Measurements from ENCODE around the gene SHB.
A peak's percentile ranks its signal among the peaks of the same experiment; 100 is the strongest.

The SHB gene

DNA sequence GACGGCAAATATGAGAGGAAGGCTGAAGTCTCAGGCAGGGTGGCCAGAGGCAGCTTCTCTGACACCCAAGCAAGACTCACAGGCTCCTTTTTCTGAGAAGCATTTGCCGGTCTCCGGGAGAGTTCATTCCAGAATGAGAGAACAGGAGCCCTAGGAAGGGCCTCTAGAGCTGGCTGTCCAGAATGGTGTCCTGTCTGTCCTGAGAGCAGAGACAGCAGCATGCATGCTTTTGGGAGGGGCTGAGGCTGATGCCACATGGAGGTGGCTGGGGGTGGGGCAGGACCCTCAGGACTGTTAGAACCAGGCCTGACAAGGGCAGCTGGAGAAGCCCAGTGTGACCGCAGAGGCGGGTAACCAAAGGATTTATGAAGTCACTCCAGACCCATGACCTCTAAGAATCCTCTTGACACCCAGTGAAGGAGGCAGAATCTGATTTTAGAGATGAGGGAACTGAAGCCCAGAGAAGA lies 60.0 kb downstream of the SHB start:
- H3K27ac ChIP-seq, result peak overlapping the region; percentile 61
- TF ChIP-seq, protein P1, sequence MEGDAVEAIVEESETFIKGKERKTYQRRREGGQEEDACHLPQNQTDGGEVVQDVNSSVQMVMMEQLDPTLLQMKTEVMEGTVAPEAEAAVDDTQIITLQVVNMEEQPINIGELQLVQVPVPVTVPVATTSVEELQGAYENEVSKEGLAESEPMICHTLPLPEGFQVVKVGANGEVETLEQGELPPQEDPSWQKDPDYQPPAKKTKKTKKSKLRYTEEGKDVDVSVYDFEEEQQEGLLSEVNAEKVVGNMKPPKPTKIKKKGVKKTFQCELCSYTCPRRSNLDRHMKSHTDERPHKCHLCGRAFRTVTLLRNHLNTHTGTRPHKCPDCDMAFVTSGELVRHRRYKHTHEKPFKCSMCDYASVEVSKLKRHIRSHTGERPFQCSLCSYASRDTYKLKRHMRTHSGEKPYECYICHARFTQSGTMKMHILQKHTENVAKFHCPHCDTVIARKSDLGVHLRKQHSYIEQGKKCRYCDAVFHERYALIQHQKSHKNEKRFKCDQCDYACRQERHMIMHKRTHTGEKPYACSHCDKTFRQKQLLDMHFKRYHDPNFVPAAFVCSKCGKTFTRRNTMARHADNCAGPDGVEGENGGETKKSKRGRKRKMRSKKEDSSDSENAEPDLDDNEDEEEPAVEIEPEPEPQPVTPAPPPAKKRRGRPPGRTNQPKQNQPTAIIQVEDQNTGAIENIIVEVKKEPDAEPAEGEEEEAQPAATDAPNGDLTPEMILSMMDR (conservative IDR thresholded peaks at IDR 0.05), result no peak

DNA sequence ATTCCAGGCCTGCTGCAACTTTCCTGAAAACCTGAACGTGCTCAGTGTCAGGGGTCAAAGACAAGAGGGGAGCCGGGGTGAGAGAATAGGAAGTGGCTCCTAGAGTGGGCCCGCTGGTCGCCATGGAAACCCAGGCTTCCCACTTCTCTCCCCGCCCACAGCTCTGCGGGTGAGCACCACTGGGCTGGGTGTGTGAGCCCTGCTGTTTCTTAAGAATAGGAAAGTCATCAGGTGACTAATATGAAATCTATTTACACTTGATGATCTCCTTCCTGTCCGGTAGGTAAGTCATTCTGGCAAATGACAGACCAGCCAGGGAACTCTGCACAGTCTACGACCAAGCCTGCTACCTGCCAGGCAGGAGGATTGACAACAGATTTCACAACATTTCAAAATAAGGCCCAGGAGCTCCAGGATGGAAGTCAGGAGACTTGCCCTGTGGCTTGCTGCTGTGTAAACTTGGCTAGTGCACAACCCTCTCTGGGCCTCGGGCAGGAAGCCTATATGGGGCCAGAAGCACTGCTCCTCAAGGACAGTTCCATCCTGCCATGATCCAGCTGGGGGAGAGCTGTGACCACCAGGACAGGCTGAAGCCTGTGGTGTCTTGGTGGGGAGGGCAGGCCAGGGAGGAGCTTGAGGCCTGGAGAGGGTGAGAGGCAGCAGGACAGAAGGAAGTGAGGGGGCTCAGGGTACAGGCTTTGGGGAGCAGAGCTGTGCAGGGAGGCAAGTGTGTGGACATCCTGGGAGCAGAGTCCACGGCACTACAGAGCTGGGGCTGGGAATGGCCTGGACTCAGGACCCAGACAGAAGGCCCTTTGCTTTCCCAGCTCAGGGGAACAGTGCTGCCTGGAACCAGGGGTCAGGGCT lies 60.6 kb downstream of the SHB start:
- TF ChIP-seq, protein P1 (conservative IDR thresholded peaks at IDR 0.05), result no peak

DNA sequence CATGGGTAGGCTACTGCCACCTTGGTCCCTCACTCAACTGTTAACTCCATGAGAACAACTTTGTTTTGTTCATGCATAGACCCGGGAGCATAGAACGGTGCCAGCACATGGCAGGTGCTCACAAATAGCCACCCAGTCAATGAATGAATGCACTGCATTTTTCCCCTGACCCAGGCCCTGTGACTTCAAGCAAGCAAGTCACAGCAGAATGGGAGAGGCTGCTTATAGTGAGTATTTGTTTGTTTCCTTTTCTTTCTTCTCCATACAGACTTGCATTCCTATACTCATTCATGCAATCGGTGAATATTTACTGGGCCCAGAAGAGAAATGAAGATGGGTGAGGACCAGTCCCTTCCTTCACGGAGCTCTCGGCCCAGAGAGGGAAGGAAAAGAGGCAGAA lies 62.0 kb downstream of the SHB start:
- no peak overlapping the region for H3K27ac ChIP-seq
- TF ChIP-seq, protein P1 (conservative IDR thresholded peaks at IDR 0.05), result no peak

More for the DNA sequence above, 60.6 kb downstream of the SHB start:
- H3K27ac ChIP-seq, result peak overlapping the region; percentile 61

DNA sequence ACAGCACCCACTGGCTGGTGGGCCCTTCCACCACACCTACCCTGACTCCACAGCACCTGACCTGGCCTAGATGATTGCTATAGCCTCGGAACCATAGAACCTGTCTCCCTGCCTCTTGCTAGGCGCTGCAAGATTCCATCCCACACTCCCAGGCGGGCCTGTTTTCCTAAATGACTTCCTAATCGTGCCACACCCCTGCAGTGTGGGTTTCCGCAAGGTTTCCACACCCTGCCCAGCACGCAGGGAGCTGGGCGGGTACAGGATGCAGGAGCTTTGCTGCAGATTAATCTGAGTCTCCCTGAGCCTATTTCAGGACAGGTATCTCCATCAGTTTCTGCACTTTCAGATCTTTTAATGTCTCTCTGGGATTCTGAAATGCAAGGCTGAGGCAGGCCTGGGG lies 62.9 kb downstream of the SHB start:
- no peak overlapping the region for H3K27ac ChIP-seq
- TF ChIP-seq, protein P1 (conservative IDR thresholded peaks at IDR 0.05), result no peak

DNA sequence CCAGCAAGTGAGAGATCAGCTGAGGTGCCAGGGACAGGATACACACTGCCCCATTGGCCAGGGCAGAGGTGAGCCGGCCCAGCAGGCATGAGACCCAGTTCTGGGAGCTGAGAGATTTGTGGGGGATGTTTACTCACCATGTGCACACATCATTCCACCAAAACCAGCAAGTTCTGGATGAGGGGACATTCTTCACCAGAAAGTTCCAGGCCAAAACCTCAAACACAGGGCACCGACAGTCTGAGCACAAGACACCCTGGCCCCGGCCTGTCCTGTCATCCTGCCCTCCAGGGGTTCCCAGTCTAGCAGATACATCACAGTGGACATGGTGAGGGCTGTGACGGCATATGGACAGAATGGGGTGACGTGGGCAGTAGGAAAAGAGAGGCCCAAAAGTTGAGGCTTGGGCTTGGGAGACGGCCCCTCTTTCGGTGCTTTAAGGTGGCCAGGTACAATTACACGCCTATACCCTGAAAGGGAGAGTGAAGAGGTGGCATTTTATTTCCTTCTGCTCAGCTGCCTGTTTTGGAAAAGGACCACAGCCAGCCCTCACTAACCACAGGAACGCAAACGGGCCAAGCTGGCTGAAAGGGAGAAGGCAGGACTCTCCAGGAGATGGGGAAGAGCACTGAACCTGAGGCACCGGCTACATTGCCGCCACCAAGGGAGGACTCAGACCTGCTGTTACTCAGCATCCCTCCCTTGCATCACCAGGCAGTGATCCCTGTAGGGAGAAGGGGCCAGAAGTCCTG lies 64.0 kb downstream of the SHB start:
- TF ChIP-seq, protein P1 (conservative IDR thresholded peaks at IDR 0.05), result no peak
- no peak overlapping the region for H3K27ac ChIP-seq

DNA sequence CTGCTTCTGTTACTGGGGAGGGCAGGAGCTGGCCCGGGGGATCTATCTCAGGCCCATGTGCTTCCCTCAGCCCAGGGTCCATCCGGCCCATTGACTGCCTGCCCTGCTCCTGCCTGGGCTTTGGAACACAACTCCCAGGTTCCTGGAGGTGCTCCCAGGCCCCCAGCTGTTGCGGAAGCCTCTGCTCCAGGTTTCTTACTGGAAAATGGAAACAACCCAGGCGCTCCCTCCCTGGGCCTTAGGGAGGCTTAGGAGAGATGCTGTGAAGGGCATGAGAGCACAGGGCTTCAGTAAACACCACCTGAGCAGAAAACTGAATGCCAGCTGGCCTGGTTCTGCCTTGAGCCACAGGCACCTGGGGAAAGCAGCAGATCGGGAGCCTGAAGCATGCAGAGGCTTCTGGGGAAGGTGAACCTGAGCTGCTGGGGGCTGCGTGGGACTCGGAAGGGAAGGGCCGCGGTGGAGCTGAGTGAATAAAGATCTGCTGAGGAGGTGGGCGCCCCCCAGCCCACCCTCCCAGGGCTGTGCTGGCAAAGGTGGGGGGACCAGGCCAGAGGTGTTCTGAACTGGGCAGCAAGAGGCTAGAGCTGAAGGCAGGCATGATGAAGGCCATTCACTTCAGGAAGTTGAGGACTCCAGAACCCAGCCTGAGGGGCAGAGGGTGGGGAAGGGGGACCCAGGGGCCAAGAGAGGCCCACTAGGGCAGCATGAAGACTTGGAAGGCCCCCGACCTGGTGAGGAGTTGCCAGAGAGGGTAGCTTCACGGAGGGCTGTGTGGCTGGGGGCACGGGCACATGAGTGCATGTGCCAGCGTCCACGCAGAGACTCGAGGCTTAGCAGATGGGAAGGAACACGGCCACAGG lies 64.8 kb downstream of the SHB start:
- H3K27ac ChIP-seq, result no peak overlapping the region
- TF ChIP-seq, protein P1 (conservative IDR thresholded peaks at IDR 0.05), result no peak
